Trophoblast cell (in vitro differentiated cells and primary cell): Measurements from ENCODE around the gene AQP10.
"Not testable (repeated sequence)": the region's sequence is repeated elsewhere in the genome, so short reads cannot be mapped to it uniquely, and the experiment has no call there.

ENCODE experiments used
- DNase-seq, 2 donors: peaks; one replicate each; pipeline ENCODE4 v3.0.0-alpha.2; 2016
- H2AFZ ChIP-seq: 2 replicates; pipeline ENCODE4 v1.6.1; 2013; ENCODE audit warnings: low read length, moderate library complexity, mild to moderate bottlenecking; ENCODE audit not compliant: insufficient read depth, poor library complexity
- H2AK5ac ChIP-seq: 2 replicates; pipeline ENCODE4 v1.6.1; 2013; ENCODE audit warnings: mild to moderate bottlenecking, low read length
- H2BK120ac ChIP-seq: 2 replicates; pipeline ENCODE4 v1.6.1; 2013; ENCODE audit warnings: low read length, mild to moderate bottlenecking, moderate library complexity; ENCODE audit not compliant: insufficient read depth, poor library complexity
- H2BK12ac ChIP-seq: 2 replicates; pipeline ENCODE4 v1.6.1; 2013; ENCODE audit warnings: mild to moderate bottlenecking, low read length, moderate library complexity
- H2BK5ac ChIP-seq: 2 replicates; pipeline ENCODE4 v1.6.1; 2013; ENCODE audit warnings: low read length, low read depth, moderate library complexity, mild to moderate bottlenecking; ENCODE audit not compliant: poor library complexity
- H3K14ac ChIP-seq: 2 replicates; pipeline ENCODE4 v1.6.1; 2013; ENCODE audit warnings: mild to moderate bottlenecking, low read length
- H3K18ac ChIP-seq: 2 replicates; pipeline ENCODE4 v1.6.1; 2013; ENCODE audit warnings: mild to moderate bottlenecking, low read length
- H3K23ac ChIP-seq: 2 replicates; pipeline ENCODE4 v1.6.1; 2013; ENCODE audit warnings: low read length
- H3K27ac ChIP-seq: 2 replicates; pipeline ENCODE4 v1.5.1; 2013; ENCODE audit warnings: low read depth, mild to moderate bottlenecking, inconsistent platforms, low read length, moderate library complexity
- H3K27me3 ChIP-seq: 2 replicates; pipeline ENCODE4 v1.6.1; 2013; ENCODE audit warnings: inconsistent platforms, mild to moderate bottlenecking, low read length, moderate library complexity; ENCODE audit not compliant: insufficient read depth
- H3K36me3 ChIP-seq, 2 experiments: 1 replicate in 1 of 2; 2 replicates in 1 of 2; pipeline ENCODE4 v1.6.1; 2013; ENCODE audit warnings: low read length in 2 of 2, mild to moderate bottlenecking in 2 of 2, moderate library complexity in 1 of 2; ENCODE audit not compliant: insufficient read depth in 2 of 2, control insufficient read depth in 1 of 2
- H3K4ac ChIP-seq: 2 replicates; pipeline ENCODE4 v1.6.1; 2013; ENCODE audit warnings: low read depth, mild to moderate bottlenecking, low read length, moderate library complexity
- H3K4me1 ChIP-seq, 2 experiments: 1 replicate in 1 of 2; 2 replicates in 1 of 2; pipeline ENCODE4 v1.6.1; 2013; ENCODE audit warnings: low read length in 2 of 2, mild to moderate bottlenecking in 2 of 2, moderate library complexity in 1 of 2; ENCODE audit not compliant: insufficient read depth in 2 of 2, control insufficient read depth in 1 of 2
- H3K4me2 ChIP-seq: 2 replicates; pipeline ENCODE4 v1.6.1; 2013; ENCODE audit warnings: inconsistent platforms, mild to moderate bottlenecking, low read length, moderate library complexity
- H3K4me3 ChIP-seq: 2 replicates; pipeline ENCODE4 v1.5.1; 2013; ENCODE audit warnings: mild to moderate bottlenecking, low read depth, low read length, inconsistent platforms
- H3K79me1 ChIP-seq: one replicate; pipeline ENCODE4 v1.6.1; 2013; ENCODE audit warnings: low read length
- H3K79me2 ChIP-seq: 2 replicates; pipeline ENCODE4 v1.6.1; 2013; ENCODE audit warnings: low read length, mild to moderate bottlenecking; ENCODE audit not compliant: control insufficient read depth, insufficient read depth, poor library complexity
- H3K9ac ChIP-seq: 2 replicates; pipeline ENCODE4 v1.6.1; 2013; ENCODE audit warnings: mild to moderate bottlenecking, low read length
- H3K9me3 ChIP-seq: 2 replicates; pipeline ENCODE4 v1.6.1; 2013; ENCODE audit warnings: low read depth, mild to moderate bottlenecking, control low read depth, inconsistent platforms, low read length; ENCODE audit not compliant: insufficient read depth
- H4K12ac ChIP-seq: 2 replicates; pipeline ENCODE4 v1.6.1; 2013; ENCODE audit warnings: low read depth, mild to moderate bottlenecking, low read length, moderate library complexity
- H4K8ac ChIP-seq: 2 replicates; pipeline ENCODE4 v1.6.1; 2013; ENCODE audit warnings: low read depth, mild to moderate bottlenecking, low read length, moderate library complexity
- H4K91ac ChIP-seq: one replicate; pipeline ENCODE4 v1.6.1; 2013; ENCODE audit warnings: low read depth, mild to moderate bottlenecking, low read length, moderate library complexity
- WGBS: extraction: QIAGEN DNeasy Blood & Tissue Kit; methylation state at CpG from one replicate; pipeline ENCODE4 v1.1.7; 2013; ENCODE audit warnings: missing lambda C conversion rate; ENCODE audit not compliant: insufficient read length, insufficient coverage; ENCODE audit errors: extremely low coverage; 5-methylcytosine and 5-hydroxymethylcytosine counted together

Gene AQP10

GRCh38 chr1:154316704-154317103 is 4.2 kb upstream of the AQP10 start:
- Histone ChIP-seq H4K8ac (no peak overlapping the region), H3K23ac (no peak overlapping the region), H4K91ac (no peak overlapping the region), H3K9ac (no peak overlapping the region), H2AFZ (no peak overlapping the region), H3K9me3 (peaks cover 6% of the 10 kb centered on the region), H3K4ac (no peak overlapping the region), H3K79me1 (no peaks in the 10 kb centered on the region), H3K4me2 (no peak overlapping the region), H3K27ac (no peak overlapping the region), H3K27me3 (no peaks in the 10 kb centered on the region), H3K4me3 (no peak overlapping the region), H3K79me2 (no peaks in the 10 kb centered on the region), H2BK5ac (no peak overlapping the region), H2AK5ac (no peak overlapping the region), H3K14ac (no peak overlapping the region), H3K18ac (no peak overlapping the region), H4K12ac (no peak overlapping the region), H3K4me1 (peaks cover 0 to 5% of the 10 kb centered on the region in 2 experiments), H2BK12ac (no peak overlapping the region), H3K36me3 (no peaks in the 10 kb centered on the region), H2BK120ac (no peak overlapping the region)
- DNase-seq, result no peak
- no CpG with 5 or more reads among the region's 1 CpG for WGBS

DNA sequence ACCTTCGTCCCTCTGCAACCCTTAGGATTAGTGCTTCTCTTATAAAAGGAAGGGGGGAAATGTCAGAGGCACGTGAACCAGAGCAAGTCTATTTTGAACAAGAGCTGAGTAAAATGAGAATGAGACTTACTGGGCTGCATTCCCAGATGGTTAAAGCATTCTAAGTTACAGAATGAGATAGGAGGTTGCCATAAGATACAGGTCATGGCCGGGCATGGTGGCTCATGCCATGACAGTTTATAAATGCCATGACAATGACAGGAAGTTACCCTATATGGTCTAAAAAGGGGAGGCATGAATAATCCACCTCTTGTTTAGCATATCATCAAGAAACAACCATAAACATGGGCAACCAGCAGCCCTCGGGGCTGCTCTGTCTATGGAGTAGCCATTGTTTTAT is 2.5 kb upstream of the AQP10 start:
- WGBS, result no CpG with 5 or more reads among the region's 4 CpGs
- Histone ChIP-seq H2BK12ac (no peak overlapping the region), H3K9me3 (peaks cover 3% of the 10 kb centered on the region), H3K27me3 (no peaks in the 10 kb centered on the region), H3K27ac (no peak overlapping the region), H2AFZ (no peak overlapping the region), H3K4me3 (no peak overlapping the region), H3K36me3 (no peaks in the 10 kb centered on the region), H4K8ac (no peak overlapping the region), H2BK120ac (no peak overlapping the region), H3K4me2 (no peak overlapping the region), H3K4ac (no peak overlapping the region), H4K91ac (no peak overlapping the region), H3K79me2 (no peaks in the 10 kb centered on the region), H3K18ac (no peak overlapping the region), H3K14ac (no peak overlapping the region), H4K12ac (no peak overlapping the region), H3K4me1 (peaks cover 0 to 5% of the 10 kb centered on the region in 2 experiments), H2AK5ac (no peak overlapping the region), H3K79me1 (no peaks in the 10 kb centered on the region), H3K9ac (no peak overlapping the region), H2BK5ac (no peak overlapping the region), H3K23ac (no peak overlapping the region)
- peak; percentile 58 to 76 for DNase-seq

- H3K27me3 ChIP-seq, H3K4me2 ChIP-seq, H2BK5ac ChIP-seq, H3K79me1 ChIP-seq, H2AFZ ChIP-seq, H2BK12ac ChIP-seq, H3K23ac ChIP-seq, H4K91ac ChIP-seq, H2BK120ac ChIP-seq, DNase-seq, H3K18ac ChIP-seq, H3K9me3 ChIP-seq, H2AK5ac ChIP-seq, H3K36me3 ChIP-seq, H4K12ac ChIP-seq, H4K8ac ChIP-seq, H3K4ac ChIP-seq, H3K14ac ChIP-seq, H3K9ac ChIP-seq, H3K4me3 ChIP-seq, H3K79me2 ChIP-seq, H3K27ac ChIP-seq: not testable (repeated sequence)
- peaks cover 0 to 14% of the 10 kb centered on the region in 2 experiments for H3K4me1 ChIP-seq
Measured at GRCh38 chr1:154321609-154321934, 679 bp downstream of the AQP10 start.

DNA sequence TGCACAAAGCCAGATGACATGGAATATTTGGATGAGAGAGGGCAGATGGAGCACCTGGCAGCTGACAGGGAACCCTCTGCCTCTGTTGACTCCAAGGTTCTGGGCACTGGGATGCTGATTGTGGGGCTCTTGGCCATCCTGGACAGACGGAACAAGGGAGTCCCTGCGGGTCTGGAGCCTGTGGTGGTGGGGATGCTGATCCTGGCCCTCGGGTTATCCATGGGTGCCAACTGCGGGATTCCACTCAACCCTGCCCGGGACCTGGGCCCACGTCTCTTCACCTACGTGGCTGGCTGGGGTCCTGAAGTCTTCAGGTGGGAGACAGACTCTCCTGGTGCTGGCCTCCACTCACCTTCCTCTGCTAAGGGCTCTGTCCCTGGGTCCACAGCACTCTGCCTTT is 2.6 kb downstream of the AQP10 start:
- Histone ChIP-seq H3K27ac (no peak overlapping the region), H4K91ac (no peak overlapping the region), H2AFZ (no peak overlapping the region), H4K8ac (no peak overlapping the region), H3K4me1 (peaks cover 5 to 20% of the 10 kb centered on the region in 2 experiments), H3K9ac (no peak overlapping the region), H2AK5ac (no peak overlapping the region), H3K79me1 (peaks cover 2% of the 10 kb centered on the region), H3K27me3 (no peaks in the 10 kb centered on the region), H3K4me2 (no peak overlapping the region), H3K23ac (no peak overlapping the region), H3K79me2 (no peaks in the 10 kb centered on the region), H4K12ac (no peak overlapping the region), H2BK5ac (no peak overlapping the region), H3K9me3 (no peaks in the 10 kb centered on the region), H3K36me3 (no peaks in the 10 kb centered on the region), H2BK120ac (no peak overlapping the region), H3K14ac (no peak overlapping the region), H3K4ac (no peak overlapping the region), H3K4me3 (no peak overlapping the region), H2BK12ac (no peak overlapping the region), H3K18ac (no peak overlapping the region)
- WGBS, result no CpG with 5 or more reads among the region's 7 CpGs
- DNase-seq, result no peak

- no peak overlapping the region for H3K4me2 ChIP-seq
- no CpG with 5 or more reads among the region's 2 CpGs for WGBS
- no peaks in the 10 kb centered on the region for H3K9me3 ChIP-seq
- no peak overlapping the region for H3K23ac ChIP-seq
- no peak overlapping the region for H3K4ac ChIP-seq
- no peak overlapping the region for H2BK12ac ChIP-seq
- H3K9ac ChIP-seq, result no peak overlapping the region
- no peak overlapping the region for H3K18ac ChIP-seq
- no peak for DNase-seq
- H3K36me3 ChIP-seq, result no peaks in the 10 kb centered on the region
- H3K4me1 ChIP-seq, result peaks cover 5 to 22% of the 10 kb centered on the region in 2 experiments
- H4K91ac ChIP-seq, result no peak overlapping the region
- H3K79me1 ChIP-seq, result peaks cover 4% of the 10 kb centered on the region
- no peak overlapping the region for H2AK5ac ChIP-seq
- H4K12ac ChIP-seq, result no peak overlapping the region
- no peak overlapping the region for H4K8ac ChIP-seq
- H3K27me3 ChIP-seq, result no peaks in the 10 kb centered on the region
- H3K27ac ChIP-seq, result no peak overlapping the region
- no peak overlapping the region for H2AFZ ChIP-seq
- no peak overlapping the region for H2BK120ac ChIP-seq
- H2BK5ac ChIP-seq, result no peak overlapping the region
- H3K4me3 ChIP-seq, result no peak overlapping the region
- H3K79me2 ChIP-seq, result no peaks in the 10 kb centered on the region
- no peak overlapping the region for H3K14ac ChIP-seq
Measured at GRCh38 chr1:154324241-154324640, 3.3 kb downstream of the AQP10 start.
